Brain microvascular endothelial cell (primary cell): ENCODE data around the gene CASKIN1.

ENCODE experiments used
- DNase-seq: peaks from one replicate; pipeline ENCODE4 v3.0.0-alpha.2; 2020
- H3K27ac ChIP-seq: fragments of 250-450 bp; sonication (Bioruptor Pico); 2 replicates; pipeline ENCODE4 v1.5.1; 2020; ENCODE audit warnings: mild to moderate bottlenecking, moderate library complexity
- H3K27me3 ChIP-seq: fragments of 250-450 bp; sonication (Bioruptor Pico); replicated peaks from 2 replicates; pipeline ENCODE4 v1.5.1; 2020; ENCODE audit warnings: mild to moderate bottlenecking
- H3K36me3 ChIP-seq: fragments of 250-450 bp; sonication (Bioruptor Pico); replicated peaks from 2 replicates; pipeline ENCODE4 v1.5.1; 2020; ENCODE audit warnings: mild to moderate bottlenecking
- H3K4me3 ChIP-seq: 2 replicates; pipeline ENCODE4 v1.5.1; 2011; ENCODE audit warnings: low read depth, mild to moderate bottlenecking, control low read depth, low read length, moderate library complexity
- in situ Hi-C: cut with HindIII; loops from 2 replicates; pipeline ENCODE4 v1.10.0; 2017; ENCODE audit warnings: low sequenced_read_pairs, low pct_ligation_motif_present
- TF ChIP-seq, protein P1 (sequence below): IDR thresholded peaks from 2 replicates; pipeline ENCODE4 v1.5.1; 2011; ENCODE audit warnings: low read depth, mild to moderate bottlenecking, moderate library complexity, low read length, control low read depth, inconsistent platforms; ENCODE audit errors: missing control alignments

Gene CASKIN1

DNA sequence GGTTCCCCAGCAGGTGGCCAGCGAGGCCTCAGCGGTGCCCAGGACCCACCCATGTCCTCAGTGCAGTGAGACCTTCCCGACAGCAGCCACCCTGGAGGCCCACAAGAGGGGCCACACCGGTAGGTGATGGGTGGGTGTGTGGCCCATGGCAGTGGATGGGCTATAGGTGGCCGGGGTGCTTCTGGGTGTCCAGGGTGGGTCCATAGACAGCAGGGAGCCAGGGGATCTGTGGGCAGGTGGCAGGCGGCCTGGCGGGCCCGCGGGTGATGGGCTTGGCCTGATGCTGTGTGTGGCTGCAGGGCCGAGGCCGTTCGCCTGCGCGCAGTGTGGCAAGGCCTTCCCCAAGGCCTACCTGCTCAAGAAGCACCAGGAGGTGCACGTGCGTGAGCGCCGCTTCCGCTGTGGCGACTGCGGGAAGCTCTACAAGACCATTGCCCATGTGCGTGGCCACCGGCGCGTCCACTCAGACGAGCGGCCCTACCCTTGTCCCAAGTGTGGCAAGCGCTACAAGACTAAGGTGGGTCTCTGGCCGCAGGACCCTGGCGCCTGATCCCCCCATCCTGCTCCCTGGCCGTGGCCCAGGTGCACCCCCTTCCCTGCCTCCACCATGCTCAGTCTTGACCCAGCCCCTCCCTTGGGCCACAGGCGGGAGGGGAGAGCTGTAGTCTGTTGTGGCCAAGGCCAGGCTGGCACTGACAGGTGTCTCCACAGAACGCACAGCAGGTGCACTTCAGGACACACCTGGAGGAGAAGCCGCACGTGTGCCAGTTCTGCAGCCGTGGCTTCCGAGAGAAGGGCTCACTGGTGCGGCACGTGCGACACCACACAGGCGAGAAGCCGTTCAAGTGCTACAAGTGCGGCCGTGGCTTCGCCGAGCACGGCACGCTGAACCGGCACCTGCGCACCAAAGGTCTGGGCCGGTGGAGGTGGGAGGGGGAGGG, 37.7 kb upstream of the CASKIN1 start:
- in situ Hi-C loops: no loop called here
- Histone ChIP-seq H3K4me3 (no peak overlapping the region), H3K27ac (no peak overlapping the region), H3K36me3 (peaks cover 44% of the 10 kb centered on the region), H3K27me3 (peaks cover 5% of the 10 kb centered on the region)
- no peak for DNase-seq
- TF ChIP-seq, protein P1, sequence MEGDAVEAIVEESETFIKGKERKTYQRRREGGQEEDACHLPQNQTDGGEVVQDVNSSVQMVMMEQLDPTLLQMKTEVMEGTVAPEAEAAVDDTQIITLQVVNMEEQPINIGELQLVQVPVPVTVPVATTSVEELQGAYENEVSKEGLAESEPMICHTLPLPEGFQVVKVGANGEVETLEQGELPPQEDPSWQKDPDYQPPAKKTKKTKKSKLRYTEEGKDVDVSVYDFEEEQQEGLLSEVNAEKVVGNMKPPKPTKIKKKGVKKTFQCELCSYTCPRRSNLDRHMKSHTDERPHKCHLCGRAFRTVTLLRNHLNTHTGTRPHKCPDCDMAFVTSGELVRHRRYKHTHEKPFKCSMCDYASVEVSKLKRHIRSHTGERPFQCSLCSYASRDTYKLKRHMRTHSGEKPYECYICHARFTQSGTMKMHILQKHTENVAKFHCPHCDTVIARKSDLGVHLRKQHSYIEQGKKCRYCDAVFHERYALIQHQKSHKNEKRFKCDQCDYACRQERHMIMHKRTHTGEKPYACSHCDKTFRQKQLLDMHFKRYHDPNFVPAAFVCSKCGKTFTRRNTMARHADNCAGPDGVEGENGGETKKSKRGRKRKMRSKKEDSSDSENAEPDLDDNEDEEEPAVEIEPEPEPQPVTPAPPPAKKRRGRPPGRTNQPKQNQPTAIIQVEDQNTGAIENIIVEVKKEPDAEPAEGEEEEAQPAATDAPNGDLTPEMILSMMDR: peak; percentile 16

DNA sequence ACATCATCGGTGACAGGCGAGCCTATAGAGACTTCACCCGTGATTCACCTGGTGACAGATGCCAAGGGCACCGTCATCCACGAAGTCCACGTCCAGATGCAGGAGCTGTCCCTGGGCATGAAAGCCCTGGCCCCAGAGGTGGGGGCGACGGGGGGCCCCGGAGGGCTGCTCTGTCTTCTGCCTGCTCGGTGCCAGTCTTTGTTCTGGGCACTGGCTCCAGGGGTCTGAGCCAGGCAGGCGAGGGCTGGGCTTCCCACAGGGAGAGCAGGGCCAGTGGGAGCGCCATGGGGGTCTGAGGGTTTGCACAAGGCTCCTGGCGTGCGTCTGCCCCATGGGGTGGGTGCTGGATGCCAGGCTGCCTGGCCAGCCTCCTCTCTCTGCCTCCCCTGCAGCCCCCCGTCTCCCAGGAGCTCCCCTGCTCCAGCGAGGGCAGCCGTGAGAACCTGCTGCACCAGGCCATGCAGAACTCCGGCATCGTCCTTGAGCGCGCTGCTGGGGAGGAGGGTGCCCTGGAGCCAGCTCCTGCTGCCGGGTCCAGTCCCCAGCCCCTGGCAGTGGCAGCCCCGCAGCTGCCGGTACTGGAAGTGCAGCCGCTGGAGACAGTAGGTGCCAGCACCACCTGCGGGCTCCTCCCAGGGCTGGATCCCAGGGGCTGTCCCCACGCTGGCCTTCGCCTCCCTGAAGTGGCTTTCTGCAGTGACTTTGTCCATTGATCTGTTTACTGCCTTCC, 36.8 kb upstream of the CASKIN1 start:
- no peak for DNase-seq
- in situ Hi-C loops: no loop called here
- Histone ChIP-seq H3K36me3 (peaks cover 48% of the 10 kb centered on the region), H3K27me3 (peaks cover 5% of the 10 kb centered on the region), H3K4me3 (no peak overlapping the region), H3K27ac (no peak overlapping the region)
- TF ChIP-seq, protein P1: no peak

DNA sequence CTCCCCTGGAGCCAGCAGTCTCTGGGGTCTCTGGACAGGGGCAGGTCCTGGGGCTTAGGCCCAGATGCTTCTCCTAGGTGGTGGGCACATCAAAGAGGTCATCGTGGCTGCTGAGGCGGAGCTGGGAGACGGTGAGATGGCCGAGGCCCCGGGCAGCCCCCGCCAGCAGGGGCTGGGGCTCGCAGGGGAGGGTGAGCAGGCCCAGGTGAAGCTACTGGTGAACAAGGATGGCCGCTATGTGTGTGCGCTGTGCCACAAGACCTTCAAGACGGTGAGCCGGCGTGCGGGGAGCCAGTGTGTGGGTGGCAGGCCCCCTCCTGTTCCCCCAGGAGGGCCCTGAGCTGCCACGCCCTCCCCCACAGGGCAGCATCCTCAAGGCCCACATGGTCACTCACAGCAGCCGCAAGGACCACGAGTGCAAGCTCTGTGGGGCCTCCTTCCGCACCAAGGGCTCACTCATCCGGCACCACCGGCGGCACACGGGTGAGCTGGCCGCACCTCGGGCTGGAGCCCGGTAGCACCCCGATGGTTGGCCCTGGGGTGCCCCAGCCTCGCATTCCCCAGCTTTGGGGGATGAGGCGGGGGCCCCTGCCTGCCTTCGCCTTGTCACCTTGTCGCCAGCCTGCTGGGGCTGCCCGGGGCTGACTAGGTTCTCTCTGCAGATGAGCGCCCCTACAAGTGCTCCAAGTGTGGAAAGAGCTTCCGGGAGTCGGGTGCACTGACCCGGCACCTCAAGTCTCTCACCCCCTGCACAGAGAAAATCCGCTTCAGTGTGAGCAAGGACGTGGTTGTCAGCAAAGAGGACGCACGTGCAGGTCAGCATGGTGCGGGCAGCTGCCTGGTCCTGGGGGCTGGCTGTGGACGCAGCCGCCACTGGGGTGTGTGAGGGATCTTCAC, 35.9 kb upstream of the CASKIN1 start:
- Histone ChIP-seq H3K27ac (no peak overlapping the region), H3K36me3 (peaks cover 48% of the 10 kb centered on the region), H3K27me3 (peaks cover 5% of the 10 kb centered on the region), H3K4me3 (no peak overlapping the region)
- in situ Hi-C loops: no loop called here
- DNase-seq: no peak
- TF ChIP-seq, protein P1: no peak

DNA sequence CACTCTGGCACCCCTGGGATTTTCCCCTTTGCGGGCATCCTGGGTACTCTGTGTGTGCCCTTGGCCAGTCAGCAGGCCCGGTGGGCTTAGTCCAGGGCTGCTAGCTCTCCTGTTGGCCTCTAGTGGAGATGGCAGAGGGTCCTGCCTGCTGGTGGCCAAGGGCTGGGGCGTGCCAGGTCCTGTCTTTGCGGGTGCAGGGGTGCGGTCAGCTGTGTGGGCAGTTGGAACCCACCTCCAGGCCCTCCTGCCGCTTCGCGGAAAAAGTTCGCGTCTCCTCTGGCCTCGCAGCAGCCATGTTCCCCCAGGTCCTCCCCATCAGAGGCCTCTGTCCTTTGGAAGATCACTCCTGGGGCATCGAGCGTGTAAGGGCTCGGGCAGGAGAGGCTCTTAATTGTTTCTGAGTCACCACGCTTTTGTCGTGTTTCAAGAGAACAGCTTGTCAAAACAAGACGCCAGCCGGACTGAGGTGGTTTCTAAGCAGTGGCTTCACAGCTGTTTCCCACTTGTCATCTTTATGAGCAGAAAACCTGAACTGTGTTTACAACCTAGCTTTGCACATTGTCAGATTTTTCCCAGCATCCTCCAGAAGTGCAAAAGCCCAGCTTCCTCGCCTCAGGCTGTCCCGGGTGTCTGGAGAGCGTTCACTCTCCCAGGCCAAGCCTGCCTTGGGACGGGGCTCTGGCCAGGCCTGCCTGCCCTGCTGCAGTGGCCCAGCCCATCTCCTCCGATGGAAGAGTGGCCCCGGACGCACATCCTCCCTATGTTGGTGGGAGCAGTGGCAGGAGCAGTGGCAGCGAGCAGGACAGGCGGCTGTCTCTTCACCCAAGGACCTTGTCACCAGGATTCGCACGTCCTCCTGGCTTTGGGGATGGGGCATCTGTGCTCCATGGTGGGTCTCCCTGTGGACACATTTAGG, 34.9 kb upstream of the CASKIN1 start:
- H3K36me3 ChIP-seq: peaks cover 48% of the 10 kb centered on the region
- no peak for DNase-seq
- no peak overlapping the region for H3K27ac ChIP-seq
- in situ Hi-C loops: no loop called here
- H3K4me3 ChIP-seq: no peak overlapping the region
- no peaks in the 10 kb centered on the region for H3K27me3 ChIP-seq
- TF ChIP-seq, protein P1: no peak

DNA sequence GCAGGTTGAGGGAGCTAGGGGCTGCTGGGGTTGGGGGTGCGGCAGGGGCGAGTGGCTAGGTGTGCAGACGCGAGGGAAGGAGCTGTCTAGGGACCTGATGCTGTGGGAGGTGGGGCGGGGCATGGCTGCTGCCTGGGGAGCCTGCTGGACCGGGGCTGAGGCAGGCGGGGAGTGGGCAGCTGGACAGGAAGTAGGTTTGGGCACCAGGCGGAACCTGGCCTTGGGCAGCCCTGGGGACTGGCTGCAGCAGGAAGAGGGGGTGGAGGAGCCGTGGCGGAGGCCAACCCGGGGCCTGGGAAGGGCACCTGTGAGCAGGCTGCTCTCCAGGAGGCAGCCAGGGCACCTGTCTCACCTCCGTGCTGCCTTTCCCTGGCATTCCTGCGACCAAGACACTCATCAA, 34.0 kb upstream of the CASKIN1 start:
- TF ChIP-seq, protein P1: no peak
- Histone ChIP-seq H3K27ac (no peak overlapping the region), H3K36me3 (peaks cover 47% of the 10 kb centered on the region), H3K27me3 (no peaks in the 10 kb centered on the region), H3K4me3 (no peak overlapping the region)
- in situ Hi-C loops: no loop called here
- DNase-seq: no peak
